Activated CD8-positive, alpha-beta memory T cell treated with anti-CD3 and anti-CD28 coated beads, Interleukin-2, amount 10 ng/mL, durations not matched to agents 7 days and 5 days (primary cell): ENCODE measurements around the gene MLH1. TPM values are rescaled to one million over a fixed set of nuclear protein-coding genes. Genes with fewer than 3 reads are reported as not detected.
"Not testable (repeated sequence)": the region's sequence is repeated elsewhere in the genome, so short reads cannot be mapped to it uniquely, and the experiment has no call there.

ENCODE experiments used
- ATAC-seq: fragments of 150-1000 bp; cut with Tn5 transposase; one replicate; pipeline ENCODE4 v1.10.0; 2021; ENCODE audit warnings: moderate library complexity
- CTCF ChIA-PET: fragments of 350-600 bp; sonication (Branson Sonifier 250); formaldehyde crosslinking; loops from one replicate; lab custom pipeline; 2021; ENCODE audit warnings: antibody characterized with exemption; lab: Charles Lee
- DNase-seq: peaks from one replicate; pipeline ENCODE4 v3.0.0-alpha.2; 2020
- H3K27ac Mint-ChIP-seq: one replicate; pipeline ENCODE4 v1.8.0; 2021; ENCODE audit warnings: mild to moderate bottlenecking, mixed read lengths
- H3K27me3 Mint-ChIP-seq: one replicate; pipeline ENCODE4 v1.8.0; 2021; ENCODE audit warnings: mixed read lengths
- H3K36me3 Mint-ChIP-seq: one replicate; pipeline ENCODE4 v1.8.0; 2021; ENCODE audit warnings: mild to moderate bottlenecking, mixed read lengths
- H3K4me1 Mint-ChIP-seq: one replicate; pipeline ENCODE4 v1.8.0; 2021; ENCODE audit warnings: mixed read lengths
- H3K4me3 Mint-ChIP-seq: one replicate; pipeline ENCODE4 v1.8.0; 2021; ENCODE audit warnings: mild to moderate bottlenecking, moderate library complexity, mixed read lengths
- H3K9me3 Mint-ChIP-seq: one replicate; pipeline ENCODE4 v1.8.0; 2022; ENCODE audit warnings: low read depth, mixed read lengths
- total RNA-seq, 2 experiments: library from RNA; stranded (reverse); gene quantifications; one replicate each; pipeline ENCODE4 v1.2.3, GENCODE V29; 2021

MLH1 gene
- total RNA-seq, 2 experiments from 2014 or later: 65.3 to 71.8 TPM

- DNase-seq (no peak), ATAC-seq (no peak)
- Mint-ChIP-seq H3K9me3 (no peaks in the 10 kb centered on the region), H3K4me3 (no peak overlapping the region), H3K4me1 (peaks cover 4% of the 10 kb centered on the region), H3K36me3 (peaks cover 51% of the 10 kb centered on the region), H3K27ac (no peak overlapping the region), H3K27me3 (no peaks in the 10 kb centered on the region)
- CTCF ChIA-PET: interaction anchor here (1.5 kb wide), 1 partner anchor 9 kb away, joined by 5 read pairs; no protein-coding TSS in a partner anchor
Observed at GRCh38 chr3:37053753-37054152, 60.4 kb downstream of the MLH1 start.

- ATAC-seq (peak; percentile 42), DNase-seq (no peak)
- no peaks in the 10 kb centered on the region for H3K27me3 Mint-ChIP-seq
- peaks cover 45% of the 10 kb centered on the region for H3K36me3 Mint-ChIP-seq
- H3K4me3 Mint-ChIP-seq: no peak overlapping the region
- H3K9me3 Mint-ChIP-seq: no peaks in the 10 kb centered on the region
- H3K4me1 Mint-ChIP-seq: peaks cover 4% of the 10 kb centered on the region
- H3K27ac Mint-ChIP-seq: peak overlapping the region; percentile 70
- CTCF ChIA-PET: interaction anchor here (1.5 kb wide), 1 partner anchor 9 kb away, joined by 5 read pairs; no protein-coding TSS in a partner anchor
Observed at GRCh38 chr3:37054370-37054769, 61.1 kb downstream of the MLH1 start.

- H3K27ac Mint-ChIP-seq, H3K9me3 Mint-ChIP-seq, H3K27me3 Mint-ChIP-seq, ATAC-seq, H3K4me3 Mint-ChIP-seq, H3K4me1 Mint-ChIP-seq, DNase-seq: not testable (repeated sequence)
- H3K36me3 Mint-ChIP-seq: peaks cover 42% of the 10 kb centered on the region
- CTCF ChIA-PET: interaction anchor here (1.5 kb wide), 1 partner anchor 8 kb away, joined by 5 read pairs; no protein-coding TSS in a partner anchor
Observed at GRCh38 chr3:37055077-37055476, 61.8 kb downstream of the MLH1 start.

GRCh38 chr3:37056826-37057225, 63.5 kb downstream of the MLH1 start:
- DNase-seq (no peak), ATAC-seq (no peak)
- Mint-ChIP-seq H3K4me1 (peaks cover 6% of the 10 kb centered on the region), H3K27ac (peak overlapping the region; percentile 6), H3K9me3 (no peaks in the 10 kb centered on the region), H3K4me3 (no peak overlapping the region), H3K27me3 (no peaks in the 10 kb centered on the region), H3K36me3 (peaks cover 41% of the 10 kb centered on the region)
- CTCF ChIA-PET: no interaction called here

GRCh38 chr3:37058117-37058516, 64.8 kb downstream of the MLH1 start:
- Mint-ChIP-seq H3K27me3 (no peaks in the 10 kb centered on the region), H3K27ac (no peak overlapping the region), H3K9me3 (no peaks in the 10 kb centered on the region), H3K4me1 (peaks cover 6% of the 10 kb centered on the region), H3K36me3 (peaks cover 47% of the 10 kb centered on the region), H3K4me3 (no peak overlapping the region)
- CTCF ChIA-PET: no interaction called here
- ATAC-seq (no peak), DNase-seq (no peak)

- Mint-ChIP-seq H3K27ac (no peak overlapping the region), H3K9me3 (no peaks in the 10 kb centered on the region), H3K4me1 (peaks cover 16% of the 10 kb centered on the region), H3K36me3 (peaks cover 34% of the 10 kb centered on the region), H3K27me3 (no peaks in the 10 kb centered on the region), H3K4me3 (no peak overlapping the region)
- DNase-seq: no peak
- ATAC-seq: no peak
- CTCF ChIA-PET: interaction anchor here (1.9 kb wide), 1 partner anchor 18 kb away, joined by 4 read pairs; no protein-coding TSS in a partner anchor
Observed at GRCh38 chr3:37064747-37065146, 71.4 kb downstream of the MLH1 start.

GRCh38 chr3:37067577-37067976, 74.3 kb downstream of the MLH1 start:
- no peaks in the 10 kb centered on the region for H3K27me3 Mint-ChIP-seq
- CTCF ChIA-PET: no interaction called here

GRCh38 chr3:37068031-37068430, 74.7 kb downstream of the MLH1 start:
- Mint-ChIP-seq H3K36me3 (peaks cover 27% of the 10 kb centered on the region), H3K4me3 (no peak overlapping the region), H3K9me3 (no peaks in the 10 kb centered on the region), H3K27ac (no peak overlapping the region), H3K4me1 (peaks cover 20% of the 10 kb centered on the region), H3K27me3 (no peaks in the 10 kb centered on the region)
- no peak for DNase-seq
- ATAC-seq: no peak
- CTCF ChIA-PET: no interaction called here

More at GRCh38 chr3:37067577-37067976, 74.3 kb downstream of the MLH1 start:
- Mint-ChIP-seq H3K4me3 (no peak overlapping the region), H3K9me3 (no peaks in the 10 kb centered on the region), H3K27ac (no peak overlapping the region), H3K4me1 (peaks cover 16% of the 10 kb centered on the region), H3K36me3 (peaks cover 30% of the 10 kb centered on the region)
- no peak for ATAC-seq
- no peak for DNase-seq

GRCh38 chr3:37071921-37072320, 78.6 kb downstream of the MLH1 start:
- CTCF ChIA-PET: no interaction called here
- Mint-ChIP-seq H3K36me3 (peaks cover 27% of the 10 kb centered on the region), H3K27me3 (no peaks in the 10 kb centered on the region), H3K4me1 (peaks cover 9% of the 10 kb centered on the region), H3K27ac (no peak overlapping the region), H3K4me3 (no peak overlapping the region), H3K9me3 (no peaks in the 10 kb centered on the region)
- DNase-seq (no peak), ATAC-seq (no peak)

- H3K27me3 Mint-ChIP-seq: no peaks in the 10 kb centered on the region
- peaks cover 32% of the 10 kb centered on the region for H3K36me3 Mint-ChIP-seq
- no peak for ATAC-seq
- H3K4me3 Mint-ChIP-seq: no peak overlapping the region
- H3K9me3 Mint-ChIP-seq: no peaks in the 10 kb centered on the region
- H3K4me1 Mint-ChIP-seq: peaks cover 9% of the 10 kb centered on the region
- CTCF ChIA-PET: no interaction called here
- DNase-seq: no peak
- H3K27ac Mint-ChIP-seq: no peak overlapping the region
Observed at GRCh38 chr3:37072892-37073291, 79.6 kb downstream of the MLH1 start.

- Mint-ChIP-seq H3K9me3 (no peaks in the 10 kb centered on the region), H3K27ac (no peak overlapping the region), H3K4me3 (no peak overlapping the region), H3K27me3 (no peaks in the 10 kb centered on the region), H3K4me1 (peaks cover 9% of the 10 kb centered on the region), H3K36me3 (peaks cover 30% of the 10 kb centered on the region)
- CTCF ChIA-PET: no interaction called here
- DNase-seq: no peak
- ATAC-seq: no peak
Observed at GRCh38 chr3:37074178-37074577, 80.9 kb downstream of the MLH1 start.

- no peaks in the 10 kb centered on the region for H3K9me3 Mint-ChIP-seq
- CTCF ChIA-PET: no interaction called here
- no peak overlapping the region for H3K27ac Mint-ChIP-seq
- H3K36me3 Mint-ChIP-seq: peaks cover 28% of the 10 kb centered on the region
- no peak for DNase-seq
- no peak overlapping the region for H3K4me3 Mint-ChIP-seq
- peaks cover 9% of the 10 kb centered on the region for H3K4me1 Mint-ChIP-seq
- ATAC-seq: no peak
- no peaks in the 10 kb centered on the region for H3K27me3 Mint-ChIP-seq
Observed at GRCh38 chr3:37075955-37076354, 82.6 kb downstream of the MLH1 start.

GRCh38 chr3:37082317-37082716, 89.0 kb downstream of the MLH1 start:
- H3K4me1 Mint-ChIP-seq: no peaks in the 10 kb centered on the region
- ATAC-seq (no peak), DNase-seq (no peak)
- peaks cover 12% of the 10 kb centered on the region for H3K36me3 Mint-ChIP-seq
- H3K27ac Mint-ChIP-seq: no peak overlapping the region
- H3K27me3 Mint-ChIP-seq: no peaks in the 10 kb centered on the region
- no peaks in the 10 kb centered on the region for H3K9me3 Mint-ChIP-seq
- CTCF ChIA-PET: interaction anchor here (1.5 kb wide), 1 partner anchor 17 kb away, joined by 4 read pairs; no protein-coding TSS in a partner anchor
- no peak overlapping the region for H3K4me3 Mint-ChIP-seq

GRCh38 chr3:37086918-37087317, 93.6 kb downstream of the MLH1 start:
- no peak overlapping the region for H3K27ac Mint-ChIP-seq
- H3K4me1 Mint-ChIP-seq: no peaks in the 10 kb centered on the region
- no peak for ATAC-seq
- H3K4me3 Mint-ChIP-seq: no peak overlapping the region
- no peaks in the 10 kb centered on the region for H3K27me3 Mint-ChIP-seq
- H3K36me3 Mint-ChIP-seq: peaks cover 6% of the 10 kb centered on the region
- no peaks in the 10 kb centered on the region for H3K9me3 Mint-ChIP-seq
- CTCF ChIA-PET: no interaction called here
- no peak for DNase-seq
